GM12878 (cell line): Measurements from ENCODE around the gene PLBD1. TPM values are rescaled to one million over a fixed set of nuclear protein-coding genes. Genes with fewer than 3 reads are reported as not detected.

Experiments used
- ASH2L ChIP-seq: fragments of 300-600, 200-600 bp; sonication (generic); IDR thresholded peaks from 2 replicates; pipeline ENCODE4 v1.6.1; 2017; ENCODE audit warnings: low read depth, mild to moderate bottlenecking, borderline replicate concordance
- CHD1 ChIP-seq: IDR thresholded peaks from 2 replicates; pipeline ENCODE4 v1.6.1; 2012; ENCODE audit warnings: low read depth, low read length, improper control_type of control experiment
- CHD4 ChIP-seq: fragments of 200-600 bp; sonication (generic); IDR thresholded peaks from 2 replicates; pipeline ENCODE4 v1.6.1; 2016; ENCODE audit warnings: mild to moderate bottlenecking
- DPF2 ChIP-seq: fragments of 450-650 bp; IDR thresholded peaks from 2 replicates; pipeline ENCODE4 v1.6.1; 2017; ENCODE audit warnings: mild to moderate bottlenecking
- EP300 ChIP-seq, 2 experiments: fragments of 150-350 bp in 1 of 2; IDR thresholded peaks; 2 replicates each; pipeline ENCODE4 v1.6.1; 2011 to 2012; ENCODE audit warnings: low read depth in 2 of 2, low read length in 2 of 2, borderline replicate concordance in 1 of 2, improper control_type of control experiment in 1 of 2, inconsistent platforms in 1 of 2; ENCODE audit not compliant: control insufficient read depth in 1 of 2
- IKZF2 ChIP-seq, 2 experiments: fragments of 450-650 bp; IDR thresholded peaks; 2 replicates each; pipeline ENCODE4 v1.6.1; 2017; ENCODE audit warnings: mild to moderate bottlenecking in 2 of 2, moderate library complexity in 2 of 2
- JUNB ChIP-seq: IDR thresholded peaks from 2 replicates; pipeline ENCODE4 v1.6.1; 2016; ENCODE audit warnings: antibody characterized with exemption, mild to moderate bottlenecking
- MEF2B ChIP-seq: fragments of 450-650 bp; IDR thresholded peaks from 2 replicates; pipeline ENCODE4 v1.6.1; 2018; ENCODE audit warnings: mild to moderate bottlenecking, moderate library complexity; ENCODE audit not compliant: partially characterized antibody, poor library complexity, severe bottlenecking
- NFYA ChIP-seq: IDR thresholded peaks from 2 replicates; pipeline ENCODE4 v1.6.1; 2011; ENCODE audit warnings: low read depth, mild to moderate bottlenecking, low read length, improper control_type of control experiment, borderline replicate concordance
- NKRF ChIP-seq: fragments of 450-650 bp; conservative IDR thresholded peaks from 2 replicates; pipeline ENCODE4 v1.6.1; 2017; ENCODE audit warnings: mild to moderate bottlenecking, moderate library complexity
- NRF1 ChIP-seq: conservative IDR thresholded peaks from 2 replicates; pipeline ENCODE4 v1.6.1; 2011; ENCODE audit warnings: mild to moderate bottlenecking, low read depth, low read length, improper control_type of control experiment
- PML ChIP-seq: IDR thresholded peaks from 2 replicates; pipeline ENCODE4 v1.6.1; 2012; ENCODE audit warnings: low read length, inconsistent platforms
- REST ChIP-seq: IDR thresholded peaks from 2 replicates; pipeline ENCODE4 v1.6.1; 2012; ENCODE audit warnings: mild to moderate bottlenecking, low read depth, low read length
- SIX5 ChIP-seq: IDR thresholded peaks from 2 replicates; pipeline ENCODE4 v1.6.1; 2011; ENCODE audit warnings: mild to moderate bottlenecking, low read depth, low read length, moderate library complexity; ENCODE audit not compliant: severe bottlenecking
- SMAD5 ChIP-seq: IDR thresholded peaks from 2 replicates; pipeline ENCODE4 v1.6.1; 2016; ENCODE audit warnings: antibody characterized with exemption, low read depth
- TAF1 ChIP-seq: IDR thresholded peaks from 2 replicates; pipeline ENCODE4 v1.6.1; 2011; ENCODE audit warnings: mild to moderate bottlenecking, low read depth, low read length, borderline replicate concordance
- TARDBP ChIP-seq: IDR thresholded peaks from 2 replicates; pipeline ENCODE4 v1.6.1; 2016; ENCODE audit warnings: borderline replicate concordance
- ZNF217 ChIP-seq: fragments of 450-650 bp; IDR thresholded peaks from 2 replicates; pipeline ENCODE4 v1.6.1; 2017; ENCODE audit warnings: antibody characterized with exemption, mild to moderate bottlenecking
- ZNF24 ChIP-seq: fragments of 450-650 bp; IDR thresholded peaks from 2 replicates; pipeline ENCODE4 v1.6.1; 2017; ENCODE audit warnings: antibody characterized with exemption, mild to moderate bottlenecking
- ZSCAN29 ChIP-seq: fragments of 450-650 bp; IDR thresholded peaks from 2 replicates; pipeline ENCODE4 v1.6.1; 2017; ENCODE audit warnings: mild to moderate bottlenecking, moderate library complexity
- polyA plus RNA-seq, 11 experiments: library from polyadenylated mRNA; depleted of rRNA in 4 of 11; unstranded in 6 of 11; stranded (reverse) in 5 of 11; fragments of >200 nt; fragmentation: Nextera tagmentation in 4 of 11; fragmentation: Illumina TruSeq in 1 of 11; extraction: Ambion mirVana in 4 of 11; extraction: Trizol in 1 of 11; gene quantifications; 1 replicate in 1 of 11; 2 replicates in 10 of 11; pipeline versions ENCODE4 v1.2.1 to v1.2.3, GENCODE V29; 2011 to 2016; ENCODE audit warnings: inconsistent platforms in 2 of 11, missing spikeins in 2 of 11, low read depth in 1 of 11
- total RNA-seq, 4 experiments: library from RNA; depleted of rRNA in 3 of 4; stranded (reverse); fragments of >200 nt in 3 of 4; fragmentation: Illumina TruSeq in 1 of 4; extraction: Trizol in 1 of 4; gene quantifications; 2 replicates each; pipeline versions ENCODE4 v1.2.1 to v1.2.3, GENCODE V29; 2013 to 2021
- TF ChIP-seq, protein P1 (sequence below): fragments of 450-650 bp; formaldehyde crosslinking; IDR thresholded peaks from 2 replicates; pipeline ENCODE4 v1.5.0; 2022; ENCODE audit warnings: mild to moderate bottlenecking, missing genetic modification characterization
- TF ChIP-seq, protein P2 (sequence below): fragments of 450-650 bp; IDR thresholded peaks from 2 replicates; pipeline ENCODE4 v1.6.1; 2017; ENCODE audit warnings: low read depth, mild to moderate bottlenecking, moderate library complexity

PLBD1 gene
- total and polyA plus RNA-seq, 10 of the 15 experiments (the other 5 are each of a cell fraction or from before 2014, with no cell fraction given) = 0.19 to 0.54 (median 0.27) TPM; not detected in 1

DNA sequence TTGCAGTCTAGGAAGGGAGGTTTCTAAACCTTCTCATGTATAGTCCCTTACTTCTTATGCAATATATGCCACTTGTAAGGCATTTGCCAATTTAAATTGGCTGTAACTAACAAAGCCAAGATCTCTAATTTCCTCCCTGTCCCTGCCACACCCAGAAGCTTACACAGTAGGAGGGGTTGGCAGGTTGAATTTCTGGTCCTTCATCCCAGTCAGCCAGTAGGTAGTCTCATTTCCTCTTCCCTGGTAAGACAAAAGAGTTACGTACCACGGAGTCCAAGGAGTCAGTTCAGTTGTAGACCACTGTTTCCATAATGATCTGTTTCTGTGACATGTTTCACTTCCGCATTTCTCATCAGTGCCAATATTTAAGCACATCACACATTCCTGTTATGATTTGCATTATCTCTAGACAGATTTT is 47.0 kb upstream of the PLBD1 start (continued):
- TF ChIP-seq, protein P1, sequence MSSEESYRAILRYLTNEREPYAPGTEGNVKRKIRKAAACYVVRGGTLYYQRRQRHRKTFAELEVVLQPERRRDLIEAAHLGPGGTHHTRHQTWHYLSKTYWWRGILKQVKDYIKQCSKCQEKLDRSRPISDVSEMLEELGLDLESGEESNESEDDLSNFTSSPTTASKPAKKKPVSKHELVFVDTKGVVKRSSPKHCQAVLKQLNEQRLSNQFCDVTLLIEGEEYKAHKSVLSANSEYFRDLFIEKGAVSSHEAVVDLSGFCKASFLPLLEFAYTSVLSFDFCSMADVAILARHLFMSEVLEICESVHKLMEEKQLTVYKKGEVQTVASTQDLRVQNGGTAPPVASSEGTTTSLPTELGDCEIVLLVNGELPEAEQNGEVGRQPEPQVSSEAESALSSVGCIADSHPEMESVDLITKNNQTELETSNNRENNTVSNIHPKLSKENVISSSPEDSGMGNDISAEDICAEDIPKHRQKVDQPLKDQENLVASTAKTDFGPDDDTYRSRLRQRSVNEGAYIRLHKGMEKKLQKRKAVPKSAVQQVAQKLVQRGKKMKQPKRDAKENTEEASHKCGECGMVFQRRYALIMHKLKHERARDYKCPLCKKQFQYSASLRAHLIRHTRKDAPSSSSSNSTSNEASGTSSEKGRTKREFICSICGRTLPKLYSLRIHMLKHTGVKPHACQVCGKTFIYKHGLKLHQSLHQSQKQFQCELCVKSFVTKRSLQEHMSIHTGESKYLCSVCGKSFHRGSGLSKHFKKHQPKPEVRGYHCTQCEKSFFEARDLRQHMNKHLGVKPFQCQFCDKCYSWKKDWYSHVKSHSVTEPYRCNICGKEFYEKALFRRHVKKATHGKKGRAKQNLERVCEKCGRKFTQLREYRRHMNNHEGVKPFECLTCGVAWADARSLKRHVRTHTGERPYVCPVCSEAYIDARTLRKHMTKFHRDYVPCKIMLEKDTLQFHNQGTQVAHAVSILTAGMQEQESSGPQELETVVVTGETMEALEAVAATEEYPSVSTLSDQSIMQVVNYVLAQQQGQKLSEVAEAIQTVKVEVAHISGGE (CRISPR knock-in tag) = no peak
- TF ChIP-seq PML (0 out of 2 replicates have a peak, but pooled peaks have one; percentile 49), TARDBP (no peak), SMAD5 (no peak), TAF1 (no peak), SIX5 (no peak), IKZF2 (IDR thresholded peaks at IDR 0.05) (peak; percentile 99), NRF1 (no peak), CHD4 (no peak), DPF2 (peak; percentile 97), ASH2L (no peak), EP300 (IDR thresholded peaks at IDR 0.05; ENCODE audit: borderline replicate concordance in 1 of 2, control insufficient read depth in 1 of 2, low read depth in 2 of 2, low read length in 2 of 2) (peak; percentile 71 to 89; a peak in 3 of 4 replicates), NKRF (no peak), ZNF217 (no peak), MEF2B (peak; percentile 53), NFYA (no peak), JUNB (peak; percentile 85), ZNF24 (peak; percentile 58; the same call in 1 of the 2 replicates), ZSCAN29 (no peak), REST (no peak), CHD1 (no peak)
- TF ChIP-seq, protein P2, sequence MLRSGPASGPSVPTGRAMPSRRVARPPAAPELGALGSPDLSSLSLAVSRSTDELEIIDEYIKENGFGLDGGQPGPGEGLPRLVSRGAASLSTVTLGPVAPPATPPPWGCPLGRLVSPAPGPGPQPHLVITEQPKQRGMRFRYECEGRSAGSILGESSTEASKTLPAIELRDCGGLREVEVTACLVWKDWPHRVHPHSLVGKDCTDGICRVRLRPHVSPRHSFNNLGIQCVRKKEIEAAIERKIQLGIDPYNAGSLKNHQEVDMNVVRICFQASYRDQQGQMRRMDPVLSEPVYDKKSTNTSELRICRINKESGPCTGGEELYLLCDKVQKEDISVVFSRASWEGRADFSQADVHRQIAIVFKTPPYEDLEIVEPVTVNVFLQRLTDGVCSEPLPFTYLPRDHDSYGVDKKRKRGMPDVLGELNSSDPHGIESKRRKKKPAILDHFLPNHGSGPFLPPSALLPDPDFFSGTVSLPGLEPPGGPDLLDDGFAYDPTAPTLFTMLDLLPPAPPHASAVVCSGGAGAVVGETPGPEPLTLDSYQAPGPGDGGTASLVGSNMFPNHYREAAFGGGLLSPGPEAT = peak; percentile 85
